Activated CD4-positive, alpha-beta memory T cell treated with anti-CD3 and anti-CD28 coated beads for 36 hours (primary cell): ENCODE measurements around the gene PMFBP1. TPM values are rescaled to one million over a fixed set of nuclear protein-coding genes. Genes with fewer than 3 reads are reported as not detected.
"Not testable (repeated sequence)": the region's sequence is repeated elsewhere in the genome, so short reads cannot be mapped to it uniquely, and the experiment has no call there.

Experiments
- CTCF ChIA-PET: fragments of 350-600 bp; sonication (Branson Sonifier 250); formaldehyde crosslinking; loops from one replicate; lab custom pipeline; 2021; ENCODE audit warnings: antibody characterized with exemption, inconsistent platforms; lab: Charles Lee
- POLR2A ChIA-PET: fragments of 350-600 bp; sonication (Branson Sonifier 250); formaldehyde crosslinking; loops from one replicate; lab custom pipeline; 2021; ENCODE audit warnings: antibody characterized with exemption; lab: Charles Lee
- DNase-seq: peaks from one replicate; pipeline ENCODE4 v3.0.0-alpha.2; 2020
- H3K27ac Mint-ChIP-seq: one replicate; pipeline ENCODE4 v1.8.0; 2021; ENCODE audit warnings: mixed read lengths
- H3K27me3 Mint-ChIP-seq: one replicate; pipeline ENCODE4 v1.8.0; 2021; ENCODE audit warnings: mixed read lengths
- H3K36me3 Mint-ChIP-seq: one replicate; pipeline ENCODE4 v1.8.0; 2021; ENCODE audit warnings: mixed read lengths
- H3K4me1 Mint-ChIP-seq: one replicate; pipeline ENCODE4 v1.8.0; 2021; ENCODE audit warnings: low read depth, mixed read lengths
- H3K4me3 Mint-ChIP-seq: one replicate; pipeline ENCODE4 v1.8.0; 2021; ENCODE audit warnings: mild to moderate bottlenecking, mixed read lengths
- H3K9me3 Mint-ChIP-seq: one replicate; pipeline ENCODE4 v1.8.0; 2021; ENCODE audit warnings: mixed read lengths
- intact Hi-C: fragments of 100-400 bp; cut with micrococcal nuclease; formaldehyde crosslinking; loops from one replicate; pipeline ENCODE4 v1.15.1; 2023
- total RNA-seq, 2 experiments: library from RNA; stranded (reverse); gene quantifications; one replicate each; pipeline ENCODE4 v1.2.3, GENCODE V29; 2021

PMFBP1 gene
- total RNA-seq, 2 experiments from 2014 or later = 0.19 to 0.29 TPM

DNA sequence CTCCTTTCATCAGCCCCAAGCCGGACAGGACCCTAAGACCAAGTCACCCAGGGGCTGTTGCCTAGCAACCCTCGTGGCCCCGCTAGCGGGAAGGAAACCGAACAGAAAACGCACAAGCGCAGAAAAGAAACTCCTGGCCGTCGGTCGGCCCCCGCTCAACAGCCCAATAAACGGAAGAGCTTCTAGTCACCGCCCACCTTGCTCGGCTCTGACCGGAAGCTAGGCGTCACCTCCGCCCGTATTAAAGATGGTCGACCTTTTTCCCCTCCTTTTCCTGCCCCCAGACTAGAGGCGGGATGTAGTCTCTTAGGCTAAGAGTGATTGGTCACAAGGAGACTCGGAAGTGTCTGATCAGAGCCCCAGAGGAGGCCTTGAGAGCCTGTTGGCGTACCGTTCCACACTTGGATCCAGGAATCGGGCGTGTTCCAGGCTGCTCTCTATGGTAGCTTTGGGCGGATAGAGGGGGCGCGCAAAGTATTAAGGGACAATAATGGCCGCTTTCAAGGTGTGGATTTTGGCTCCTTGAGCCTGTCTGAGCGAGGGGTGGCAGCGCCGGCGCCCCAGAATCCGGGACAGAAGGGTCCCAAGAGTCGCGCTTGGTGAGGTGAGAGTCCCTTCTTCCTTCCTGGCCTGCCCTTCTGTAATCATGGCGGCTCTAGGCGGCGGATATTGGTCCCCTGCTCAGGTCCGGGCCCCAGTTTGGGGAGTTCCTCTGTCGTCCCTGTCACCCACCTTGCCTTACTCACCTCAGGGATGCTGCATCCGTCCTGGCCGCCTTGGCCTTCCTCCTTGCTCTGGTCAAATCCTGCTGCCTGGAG, 78.3 kb downstream of the PMFBP1 start, which contains the start of the genes DHX38 and TXNL4B:
Gene DHX38, plus strand, starts transcription at position 400 of the 818 bp plus-strand sequence. CDS start 2,311 bp downstream, outside the sequence.
Gene TXNL4B, minus strand, starts transcription at position 173 of the 818 bp plus-strand sequence. CDS start 2,871 bp downstream, outside the sequence.
- ChIA-PET CTCF (interaction anchor here (0.6 to 2.0 kb wide), 4 partner anchors 27 to 220 kb away, joined by 3 to 7 read pairs (median 4); no protein-coding TSS in a partner anchor), POLR2A (interaction anchor here (0.5 to 1.3 kb wide), 6 partner anchors 9 to 1658 kb away, joined by 3 to 8 read pairs (median 4); partner anchors contain the start of gene IST1)
- Mint-ChIP-seq H3K36me3 (peaks cover 25% of the 10 kb centered on the region), H3K27me3 (no peaks in the 10 kb centered on the region), H3K4me3 (peak within 1 kb of the TSS; percentile 96), H3K9me3 (no peaks in the 10 kb centered on the region), H3K27ac (peak within 1 kb of the TSS; percentile 94), H3K4me1 (peaks cover 33% of the 10 kb centered on the region)
- DNase-seq = peak; percentile 96
- intact Hi-C loops = loop anchor here (1.0 to 5.0 kb wide), 8 partner anchors 25 to 611 kb away; partner anchors contain the start of genes AP1G1, DHODH, IST1 and PHLPP2

- ChIA-PET CTCF (interaction anchor here (1.0 kb wide), 1 partner anchor 132 kb away, joined by 3 read pairs; no protein-coding TSS in a partner anchor), POLR2A (interaction anchor here (0.6 to 1.3 kb wide), 4 partner anchors 10 to 419 kb away, joined by 3 to 8 read pairs (median 4); partner anchors contain the start of gene IST1)
- peaks cover 26% of the 10 kb centered on the region for H3K36me3 Mint-ChIP-seq
- H3K27ac Mint-ChIP-seq = peak overlapping the region; percentile 94
- H3K9me3 Mint-ChIP-seq = no peaks in the 10 kb centered on the region
- no peaks in the 10 kb centered on the region for H3K27me3 Mint-ChIP-seq
- H3K4me1 Mint-ChIP-seq = peaks cover 33% of the 10 kb centered on the region
- H3K4me3 Mint-ChIP-seq = peak overlapping the region; percentile 96
- intact Hi-C loops = loop anchor here (1.0 to 5.0 kb wide), 8 partner anchors 24 to 611 kb away; partner anchors contain the start of genes AP1G1, DHODH, IST1 and PHLPP2
- peak; percentile 28 for DNase-seq
Observed at GRCh38 chr16:72092832-72093447, 79.0 kb downstream of the PMFBP1 start.

GRCh38 chr16:72091217-72091616, 80.7 kb downstream of the PMFBP1 start:
- Mint-ChIP-seq H3K9me3 (no peaks in the 10 kb centered on the region), H3K36me3 (peaks cover 25% of the 10 kb centered on the region), H3K27ac (no peak overlapping the region), H3K4me1 (peaks cover 31% of the 10 kb centered on the region), H3K27me3 (no peaks in the 10 kb centered on the region), H3K4me3 (peak overlapping the region; percentile 9)
- intact Hi-C loops = loop anchor here (5.0 kb wide), 2 partner anchors 369 to 609 kb away; partner anchors contain the start of gene PHLPP2
- DNase-seq = no peak
- POLR2A ChIA-PET = interaction anchor here (1.0 kb wide), 1 partner anchor 73 kb away, joined by 3 read pairs; no protein-coding TSS in a partner anchor
- CTCF ChIA-PET = no interaction called here

- no peak overlapping the region for H3K4me3 Mint-ChIP-seq
- CTCF ChIA-PET = interaction anchor here (1.0 kb wide), 1 partner anchor 40 kb away, joined by 3 read pairs; no protein-coding TSS in a partner anchor
- intact Hi-C loops = no loop called here
- peaks cover 47% of the 10 kb centered on the region for H3K36me3 Mint-ChIP-seq
- H3K4me1 Mint-ChIP-seq = no peaks in the 10 kb centered on the region
- no peaks in the 10 kb centered on the region for H3K27me3 Mint-ChIP-seq
- no peak for DNase-seq
- H3K9me3 Mint-ChIP-seq = peaks cover 7% of the 10 kb centered on the region
- POLR2A ChIA-PET = no interaction called here
- no peak overlapping the region for H3K27ac Mint-ChIP-seq
Observed at GRCh38 chr16:72085002-72085401, 87.0 kb downstream of the PMFBP1 start.

GRCh38 chr16:72084445-72084844, 87.5 kb downstream of the PMFBP1 start:
- H3K4me3 Mint-ChIP-seq = no peak overlapping the region
- intact Hi-C loops = no loop called here
- CTCF ChIA-PET = interaction anchor here (1.0 kb wide), 1 partner anchor 40 kb away, joined by 3 read pairs; no protein-coding TSS in a partner anchor
- H3K9me3 Mint-ChIP-seq = peaks cover 7% of the 10 kb centered on the region
- POLR2A ChIA-PET = interaction anchor here (1.8 kb wide), 1 partner anchor 9 kb away, joined by 4 read pairs; the partner anchor contains the start of genes DHX38 and TXNL4B
- no peaks in the 10 kb centered on the region for H3K27me3 Mint-ChIP-seq
- no peak overlapping the region for H3K27ac Mint-ChIP-seq
- no peaks in the 10 kb centered on the region for H3K4me1 Mint-ChIP-seq
- no peak for DNase-seq
- H3K36me3 Mint-ChIP-seq = peaks cover 46% of the 10 kb centered on the region

DNA sequence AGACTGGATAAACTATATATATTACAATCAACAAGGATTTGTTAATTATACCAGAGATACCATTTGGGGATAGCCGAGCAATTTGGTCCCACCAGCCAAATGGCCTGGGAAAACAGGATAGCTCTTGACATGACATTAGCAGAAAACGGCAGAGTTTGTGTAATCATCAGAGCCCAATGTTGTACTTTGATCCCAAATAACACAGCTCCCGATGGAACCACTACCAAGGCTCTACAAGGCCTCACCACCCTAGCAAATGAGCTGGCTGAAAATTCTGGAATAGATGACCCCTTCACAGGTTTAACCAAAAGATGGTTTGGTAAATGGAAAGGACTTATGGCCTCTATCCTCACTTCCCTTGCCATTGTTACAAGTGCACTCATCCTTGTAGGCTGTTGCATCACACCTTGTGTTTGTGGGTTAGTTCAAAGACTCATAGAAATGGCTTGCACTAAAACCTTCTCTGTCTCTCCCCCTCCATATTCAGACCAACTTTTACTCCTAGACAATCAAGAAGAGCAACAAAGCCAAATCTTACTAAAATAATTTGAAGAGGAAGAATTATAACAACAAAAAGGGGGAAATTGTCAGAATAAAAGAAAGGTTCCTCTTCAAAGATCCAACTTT, 88.1 kb downstream of the PMFBP1 start:
- Mint-ChIP-seq H3K36me3 (peaks cover 40% of the 10 kb centered on the region), H3K27ac (no peak overlapping the region), H3K27me3 (no peaks in the 10 kb centered on the region), H3K9me3 (peaks cover 7% of the 10 kb centered on the region), H3K4me1 (no peaks in the 10 kb centered on the region), H3K4me3 (no peak overlapping the region)
- no peak for DNase-seq
- intact Hi-C loops = no loop called here
- ChIA-PET POLR2A (interaction anchor here (1.8 kb wide), 1 partner anchor 10 kb away, joined by 4 read pairs; the partner anchor contains the start of genes DHX38 and TXNL4B), CTCF (no interaction called here)

DNA sequence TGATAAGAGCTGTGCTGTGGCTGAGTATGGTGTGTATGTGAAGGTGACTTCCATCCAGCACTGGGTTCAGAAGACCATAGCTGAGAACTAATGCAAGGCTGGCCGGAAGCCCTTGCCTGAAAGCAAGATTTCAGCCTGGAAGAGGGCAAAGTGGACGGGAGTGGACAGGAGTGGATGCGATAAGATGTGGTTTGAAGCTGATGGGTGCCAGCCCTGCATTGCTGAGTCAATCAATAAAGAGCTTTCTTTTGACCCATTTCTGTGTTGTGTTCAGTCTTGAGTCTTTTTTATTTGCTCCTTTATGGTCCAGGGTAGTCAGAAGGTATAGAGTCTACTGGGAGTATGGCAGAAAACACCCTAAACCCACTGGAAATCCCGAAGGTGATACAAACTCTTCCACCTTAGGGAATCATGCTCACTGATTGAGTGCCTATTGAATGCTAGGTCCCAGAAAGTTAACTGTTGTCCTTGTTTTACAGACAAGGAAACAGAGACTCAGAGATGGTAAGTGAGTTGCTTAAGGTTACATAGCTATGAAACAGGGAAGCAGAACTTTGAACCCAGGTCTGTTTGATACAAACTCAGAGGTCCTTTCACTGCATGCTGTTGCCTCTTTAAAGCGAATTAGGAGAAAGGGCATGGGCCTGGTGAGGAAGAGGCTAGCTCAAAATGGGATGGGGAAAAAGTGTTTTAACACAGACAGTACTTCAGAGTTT, 94.8 kb downstream of the PMFBP1 start:
- H3K4me3 Mint-ChIP-seq, H3K36me3 Mint-ChIP-seq, DNase-seq, H3K4me1 Mint-ChIP-seq, H3K27ac Mint-ChIP-seq, CTCF ChIA-PET, H3K27me3 Mint-ChIP-seq, H3K9me3 Mint-ChIP-seq, intact Hi-C loops: not testable (repeated sequence)
- POLR2A ChIA-PET = interaction anchor here (0.5 kb wide), 1 partner anchor 11 kb away, joined by 3 read pairs; no protein-coding TSS in a partner anchor

GRCh38 chr16:72075067-72075466, 96.9 kb downstream of the PMFBP1 start:
- CTCF ChIA-PET, POLR2A ChIA-PET, intact Hi-C loops: not testable (repeated sequence)

DNA sequence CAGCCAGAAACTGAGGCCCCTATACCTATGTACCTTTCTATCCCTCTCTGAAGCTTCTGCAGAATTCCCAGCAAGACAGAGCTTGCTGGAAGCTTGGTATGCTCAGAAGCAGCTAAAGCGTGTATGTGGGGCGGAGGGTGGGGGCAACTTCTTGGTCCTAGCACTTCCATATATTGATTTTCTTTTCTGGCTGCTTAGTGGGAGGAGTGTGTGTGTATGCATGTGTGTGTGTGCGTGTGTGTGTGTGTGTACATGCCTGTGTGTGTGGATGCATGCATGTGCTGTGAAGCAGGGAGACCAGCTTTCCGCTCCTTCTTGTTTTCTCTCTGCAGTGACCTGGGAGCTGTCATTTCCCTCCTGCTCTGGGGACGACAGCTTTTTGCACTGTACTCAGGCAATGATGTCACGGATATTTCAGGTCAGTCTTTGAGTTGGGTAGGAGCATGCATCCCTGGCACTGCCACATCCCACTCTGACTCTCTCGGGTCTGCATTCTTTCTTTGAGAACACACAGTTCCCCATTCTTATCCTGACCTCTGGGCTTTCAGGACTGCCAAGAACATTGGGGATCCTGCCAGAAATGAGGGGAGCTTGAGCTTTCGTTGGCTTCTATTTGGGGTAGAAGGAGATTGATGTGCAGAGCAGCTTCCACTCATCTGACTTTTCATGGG, 98.3 kb downstream of the PMFBP1 start:
- no peaks in the 10 kb centered on the region for H3K36me3 Mint-ChIP-seq
- DNase-seq = no peak
- H3K27ac Mint-ChIP-seq = no peak overlapping the region
- H3K27me3 Mint-ChIP-seq = no peaks in the 10 kb centered on the region
- POLR2A ChIA-PET = no interaction called here
- intact Hi-C loops = no loop called here
- H3K4me1 Mint-ChIP-seq = no peaks in the 10 kb centered on the region
- no peak overlapping the region for H3K4me3 Mint-ChIP-seq
- CTCF ChIA-PET = no interaction called here
- no peaks in the 10 kb centered on the region for H3K9me3 Mint-ChIP-seq

More at GRCh38 chr16:72075067-72075466, 96.9 kb downstream of the PMFBP1 start:
- not testable (repeated sequence) for H3K27me3 Mint-ChIP-seq, H3K4me1 Mint-ChIP-seq, DNase-seq, H3K9me3 Mint-ChIP-seq, H3K4me3 Mint-ChIP-seq, H3K36me3 Mint-ChIP-seq, H3K27ac Mint-ChIP-seq

DNA sequence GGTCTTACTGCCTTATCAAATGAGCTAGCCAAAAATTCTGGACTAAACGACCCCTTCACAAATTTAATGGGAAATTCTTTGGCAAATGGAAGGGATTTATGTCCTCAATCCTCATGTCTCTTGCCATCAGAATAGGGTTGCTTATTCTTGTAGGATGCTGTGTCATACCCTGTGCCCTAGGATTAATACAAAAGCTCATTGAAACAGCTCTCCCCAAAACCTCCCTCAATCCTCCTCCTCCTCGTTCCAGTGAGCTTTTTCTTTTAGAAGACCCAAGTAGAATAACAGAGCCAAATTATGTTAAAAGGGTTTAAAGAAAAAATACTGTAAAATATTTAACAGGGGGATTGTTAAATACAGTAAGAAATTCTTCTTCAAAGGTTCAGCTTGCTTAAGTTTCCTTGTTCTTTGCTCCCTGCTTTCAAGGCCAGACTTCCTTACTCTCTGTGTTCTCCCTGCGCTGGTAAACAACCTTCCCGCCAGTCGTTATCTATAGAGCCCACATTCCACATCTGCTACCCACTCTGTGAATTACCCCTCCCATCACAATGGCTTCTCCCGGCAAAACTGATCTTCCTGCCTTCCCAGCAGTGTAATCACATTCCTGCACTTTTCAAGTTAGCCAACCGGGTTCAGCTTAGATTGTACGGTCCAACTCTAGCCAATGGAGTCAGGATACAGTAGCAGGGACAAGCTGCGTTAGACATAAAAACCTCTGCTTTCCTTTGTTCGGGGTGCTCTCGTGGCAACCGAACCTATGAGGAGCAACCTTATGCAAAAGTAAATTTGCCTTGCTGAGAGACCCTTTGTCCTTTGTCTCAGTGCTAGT, 99.2 kb downstream of the PMFBP1 start:
- Mint-ChIP-seq H3K4me1 (no peaks in the 10 kb centered on the region), H3K27me3 (no peaks in the 10 kb centered on the region), H3K9me3 (no peaks in the 10 kb centered on the region), H3K36me3 (no peaks in the 10 kb centered on the region), H3K27ac (no peak overlapping the region), H3K4me3 (no peak overlapping the region)
- intact Hi-C loops = no loop called here
- ChIA-PET POLR2A (no interaction called here), CTCF (no interaction called here)
- no peak for DNase-seq
